Measurements from ENCODE around the gene TFCP2.
A peak's percentile ranks its signal among the peaks of the same experiment; 100 is the strongest.

The TFCP2 gene

DNA sequence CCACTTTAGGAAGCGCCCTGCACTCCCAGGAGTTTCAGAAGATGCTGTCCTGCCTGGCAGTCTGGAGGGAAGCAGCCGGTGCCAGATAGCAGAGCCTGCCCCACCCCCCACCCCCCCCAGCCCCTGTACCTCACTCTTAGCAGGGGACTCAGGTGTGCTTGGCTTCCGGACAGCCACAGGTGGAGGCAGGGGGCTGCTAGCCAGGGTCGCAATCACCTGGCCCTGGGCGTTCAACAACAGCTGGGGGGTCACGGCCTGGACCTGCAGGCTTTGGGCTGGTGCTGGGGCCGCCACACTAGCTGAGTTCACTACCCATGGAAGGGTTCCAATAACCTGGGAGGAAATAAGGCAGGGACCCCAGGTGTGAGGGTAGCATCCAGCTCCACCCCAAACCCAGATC lies 22.9 kb upstream of the TFCP2 start:
- no peak overlapping the region for H3K4me2 ChIP-seq (ENCODE audit: low read length)
- no peak overlapping the region for H2BK5ac ChIP-seq (ENCODE audit: low read depth, low read length, poor library complexity)
- no peak overlapping the region for H2AK5ac ChIP-seq (ENCODE audit: low read length)
- no peaks in the 10 kb centered on the region for H3K79me2 ChIP-seq (ENCODE audit: control insufficient read depth, insufficient read depth, low read length, poor library complexity)
- no peak overlapping the region for H3K23ac ChIP-seq (ENCODE audit: low read length)
- DNase-seq = no peak
- no peak overlapping the region for H4K91ac ChIP-seq (ENCODE audit: low read depth, low read length)
- no peak overlapping the region for H3K9ac ChIP-seq (ENCODE audit: low read length)
- H3K4me1 ChIP-seq (ENCODE audit: control insufficient read depth in 1 of 2, insufficient read depth in 2 of 2, low read length in 2 of 2) = no peaks in the 10 kb centered on the region
- no peak overlapping the region for H3K4ac ChIP-seq (ENCODE audit: low read depth, low read length)
- no peak overlapping the region for H4K12ac ChIP-seq (ENCODE audit: low read depth, low read length)
- no peaks in the 10 kb centered on the region for H3K9me3 ChIP-seq (ENCODE audit: insufficient read depth, low read depth, low read length)
- H3K36me3 ChIP-seq (ENCODE audit: control insufficient read depth in 1 of 2, insufficient read depth in 2 of 2, low read length in 2 of 2) = no peaks in the 10 kb centered on the region
- no peak overlapping the region for H2BK120ac ChIP-seq (ENCODE audit: insufficient read depth, low read length, poor library complexity)
- no peak overlapping the region for H2AFZ ChIP-seq (ENCODE audit: insufficient read depth, low read length, poor library complexity)
- no peaks in the 10 kb centered on the region for H3K27me3 ChIP-seq (ENCODE audit: insufficient read depth, low read length)
- H3K14ac ChIP-seq (ENCODE audit: low read length) = no peak overlapping the region
- H3K27ac ChIP-seq (ENCODE audit: low read depth, low read length) = no peak overlapping the region
- WGBS (ENCODE audit: extremely low coverage, insufficient coverage, insufficient read length) = no CpG with 5 or more reads among the region's 7 CpGs
- H2BK12ac ChIP-seq (ENCODE audit: low read length) = no peak overlapping the region
- H3K79me1 ChIP-seq (ENCODE audit: low read length) = no peaks in the 10 kb centered on the region
- H4K8ac ChIP-seq (ENCODE audit: low read depth, low read length) = no peak overlapping the region
- no peak overlapping the region for H3K4me3 ChIP-seq (ENCODE audit: low read depth, low read length)
- no peak overlapping the region for H3K18ac ChIP-seq (ENCODE audit: low read length)

DNA sequence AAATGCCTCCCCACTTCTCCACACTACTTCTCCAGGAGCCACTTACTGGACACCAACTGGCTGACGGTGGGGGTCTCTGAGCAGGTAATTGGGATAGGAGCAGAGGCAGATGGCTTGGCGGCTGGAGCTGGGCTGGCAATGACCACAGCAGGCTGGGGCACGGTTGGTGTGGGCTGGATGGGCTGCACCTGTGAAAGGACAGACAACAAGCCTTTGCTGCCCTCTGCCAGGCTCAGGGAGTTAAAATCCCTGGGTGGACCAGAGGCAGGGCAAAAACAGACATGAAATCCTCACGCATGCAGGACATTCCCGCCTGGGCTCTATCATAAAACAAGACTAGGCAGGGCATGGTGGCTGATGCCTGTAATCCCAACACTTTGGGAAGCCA lies 19.3 kb upstream of the TFCP2 start:
- Histone ChIP-seq H3K4me3 (ENCODE audit: low read depth, low read length) (no peak overlapping the region), H4K8ac (ENCODE audit: low read depth, low read length) (no peak overlapping the region), H2BK120ac (ENCODE audit: insufficient read depth, low read length, poor library complexity) (no peak overlapping the region), H2AFZ (ENCODE audit: insufficient read depth, low read length, poor library complexity) (no peak overlapping the region), H3K9ac (ENCODE audit: low read length) (no peak overlapping the region), H2BK12ac (ENCODE audit: low read length) (no peak overlapping the region), H3K27ac (ENCODE audit: low read depth, low read length) (no peak overlapping the region), H4K91ac (ENCODE audit: low read depth, low read length) (no peak overlapping the region), H3K36me3 (ENCODE audit: control insufficient read depth in 1 of 2, insufficient read depth in 2 of 2, low read length in 2 of 2) (no peaks in the 10 kb centered on the region), H2AK5ac (ENCODE audit: low read length) (no peak overlapping the region), H3K23ac (ENCODE audit: low read length) (no peak overlapping the region), H3K79me2 (ENCODE audit: control insufficient read depth, insufficient read depth, low read length, poor library complexity) (no peaks in the 10 kb centered on the region), H3K9me3 (ENCODE audit: insufficient read depth, low read depth, low read length) (no peaks in the 10 kb centered on the region), H3K18ac (ENCODE audit: low read length) (no peak overlapping the region), H2BK5ac (ENCODE audit: low read depth, low read length, poor library complexity) (no peak overlapping the region), H3K4ac (ENCODE audit: low read depth, low read length) (no peak overlapping the region), H3K4me1 (ENCODE audit: control insufficient read depth in 1 of 2, insufficient read depth in 2 of 2, low read length in 2 of 2) (peaks cover 0 to 3% of the 10 kb centered on the region in 2 experiments), H4K12ac (ENCODE audit: low read depth, low read length) (no peak overlapping the region), H3K4me2 (ENCODE audit: low read length) (no peak overlapping the region), H3K79me1 (ENCODE audit: low read length) (no peaks in the 10 kb centered on the region), H3K14ac (ENCODE audit: low read length) (no peak overlapping the region), H3K27me3 (ENCODE audit: insufficient read depth, low read length) (no peaks in the 10 kb centered on the region)
- no CpG with 5 or more reads among the region's 5 CpGs for WGBS (ENCODE audit: extremely low coverage, insufficient coverage, insufficient read length)
- no peak for DNase-seq

DNA sequence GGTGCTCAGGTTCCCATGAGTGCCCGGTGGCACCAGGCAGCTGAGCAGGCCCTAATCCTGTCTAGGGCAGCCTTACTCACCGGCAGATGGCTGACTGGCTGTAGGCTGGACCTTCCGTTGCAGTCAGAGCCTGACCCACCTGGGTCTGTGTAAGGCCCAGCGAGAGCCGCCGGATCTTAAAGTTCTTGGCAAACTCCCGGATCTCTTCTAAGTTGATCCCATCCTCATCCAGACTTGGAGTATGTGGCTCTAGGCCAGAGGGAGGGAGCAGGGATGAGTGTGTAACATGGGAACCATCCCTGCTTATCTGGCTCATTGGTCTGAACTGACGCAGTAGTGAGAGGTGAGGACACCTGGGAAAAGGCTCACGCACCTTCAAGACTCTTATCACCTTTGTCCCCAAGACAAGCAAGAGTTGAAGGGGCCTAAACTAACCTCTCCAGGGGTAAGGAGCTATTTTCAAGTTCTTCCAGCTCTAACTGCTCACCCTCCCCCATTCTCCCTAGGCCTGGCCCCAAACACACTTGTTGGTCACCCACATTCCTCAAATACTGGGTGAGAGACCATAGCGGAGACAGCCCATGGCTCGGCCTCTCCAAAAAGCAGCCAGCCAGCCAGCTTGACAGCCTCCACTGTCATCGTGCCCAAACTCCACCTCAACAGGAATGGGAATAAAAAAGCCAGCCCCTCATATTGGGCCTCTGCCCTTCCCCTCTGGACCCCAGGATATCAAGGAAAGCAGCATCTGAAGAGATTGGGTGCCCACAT lies 18.8 kb upstream of the TFCP2 start:
- no peak overlapping the region for H3K9ac ChIP-seq (ENCODE audit: low read length)
- H3K36me3 ChIP-seq (ENCODE audit: control insufficient read depth in 1 of 2, insufficient read depth in 2 of 2, low read length in 2 of 2) = no peaks in the 10 kb centered on the region
- H3K9me3 ChIP-seq (ENCODE audit: insufficient read depth, low read depth, low read length) = no peaks in the 10 kb centered on the region
- no peak overlapping the region for H2BK12ac ChIP-seq (ENCODE audit: low read length)
- peaks cover 0 to 3% of the 10 kb centered on the region in 2 experiments for H3K4me1 ChIP-seq (ENCODE audit: control insufficient read depth in 1 of 2, insufficient read depth in 2 of 2, low read length in 2 of 2)
- H3K27me3 ChIP-seq (ENCODE audit: insufficient read depth, low read length) = no peaks in the 10 kb centered on the region
- no peak overlapping the region for H4K91ac ChIP-seq (ENCODE audit: low read depth, low read length)
- H3K79me2 ChIP-seq (ENCODE audit: control insufficient read depth, insufficient read depth, low read length, poor library complexity) = no peaks in the 10 kb centered on the region
- H3K4ac ChIP-seq (ENCODE audit: low read depth, low read length) = no peak overlapping the region
- H3K14ac ChIP-seq (ENCODE audit: low read length) = no peak overlapping the region
- H3K4me3 ChIP-seq (ENCODE audit: low read depth, low read length) = no peak overlapping the region
- H3K23ac ChIP-seq (ENCODE audit: low read length) = no peak overlapping the region
- H2AK5ac ChIP-seq (ENCODE audit: low read length) = no peak overlapping the region
- H3K79me1 ChIP-seq (ENCODE audit: low read length) = no peaks in the 10 kb centered on the region
- H3K18ac ChIP-seq (ENCODE audit: low read length) = no peak overlapping the region
- H4K12ac ChIP-seq (ENCODE audit: low read depth, low read length) = no peak overlapping the region
- no peak for DNase-seq
- no CpG with 5 or more reads among the region's 12 CpGs for WGBS (ENCODE audit: extremely low coverage, insufficient coverage, insufficient read length)
- H2AFZ ChIP-seq (ENCODE audit: insufficient read depth, low read length, poor library complexity) = no peak overlapping the region
- no peak overlapping the region for H2BK5ac ChIP-seq (ENCODE audit: low read depth, low read length, poor library complexity)
- no peak overlapping the region for H3K27ac ChIP-seq (ENCODE audit: low read depth, low read length)
- H2BK120ac ChIP-seq (ENCODE audit: insufficient read depth, low read length, poor library complexity) = no peak overlapping the region
- no peak overlapping the region for H3K4me2 ChIP-seq (ENCODE audit: low read length)
- H4K8ac ChIP-seq (ENCODE audit: low read depth, low read length) = no peak overlapping the region

- Histone ChIP-seq H2AFZ (ENCODE audit: insufficient read depth, low read length, poor library complexity) (no peak overlapping the region), H2BK120ac (ENCODE audit: insufficient read depth, low read length, poor library complexity) (no peak overlapping the region), H3K36me3 (ENCODE audit: control insufficient read depth in 1 of 2, insufficient read depth in 2 of 2, low read length in 2 of 2) (no peaks in the 10 kb centered on the region), H3K23ac (ENCODE audit: low read length) (no peak overlapping the region), H2BK5ac (ENCODE audit: low read depth, low read length, poor library complexity) (no peak overlapping the region), H3K79me1 (ENCODE audit: low read length) (no peaks in the 10 kb centered on the region), H3K18ac (ENCODE audit: low read length) (no peak overlapping the region), H3K4me1 (ENCODE audit: control insufficient read depth in 1 of 2, insufficient read depth in 2 of 2, low read length in 2 of 2) (peaks cover 0 to 3% of the 10 kb centered on the region in 2 experiments), H4K12ac (ENCODE audit: low read depth, low read length) (no peak overlapping the region), H2BK12ac (ENCODE audit: low read length) (no peak overlapping the region), H3K4me2 (ENCODE audit: low read length) (no peak overlapping the region), H2AK5ac (ENCODE audit: low read length) (no peak overlapping the region), H3K27ac (ENCODE audit: low read depth, low read length) (no peak overlapping the region), H4K8ac (ENCODE audit: low read depth, low read length) (no peak overlapping the region), H3K79me2 (ENCODE audit: control insufficient read depth, insufficient read depth, low read length, poor library complexity) (no peaks in the 10 kb centered on the region), H3K9me3 (ENCODE audit: insufficient read depth, low read depth, low read length) (no peaks in the 10 kb centered on the region), H3K4me3 (ENCODE audit: low read depth, low read length) (no peak overlapping the region), H4K91ac (ENCODE audit: low read depth, low read length) (peak overlapping the region; percentile 7), H3K9ac (ENCODE audit: low read length) (no peak overlapping the region), H3K4ac (ENCODE audit: low read depth, low read length) (no peak overlapping the region), H3K27me3 (ENCODE audit: insufficient read depth, low read length) (no peaks in the 10 kb centered on the region), H3K14ac (ENCODE audit: low read length) (no peak overlapping the region)
- no peak for DNase-seq
- no CpG with 5 or more reads among the region's 4 CpGs for WGBS (ENCODE audit: extremely low coverage, insufficient coverage, insufficient read length)
Measured at GRCh38 chr12:51190820-51191219, 17.9 kb upstream of the TFCP2 start.
